Measurements from ENCODE around the gene MAP3K14. TPM values are rescaled to one million over a fixed set of nuclear protein-coding genes. Genes with fewer than 3 reads are reported as not detected.

The MAP3K14 gene
- polyA plus RNA-seq, 1 experiment = 4.9 TPM

DNA sequence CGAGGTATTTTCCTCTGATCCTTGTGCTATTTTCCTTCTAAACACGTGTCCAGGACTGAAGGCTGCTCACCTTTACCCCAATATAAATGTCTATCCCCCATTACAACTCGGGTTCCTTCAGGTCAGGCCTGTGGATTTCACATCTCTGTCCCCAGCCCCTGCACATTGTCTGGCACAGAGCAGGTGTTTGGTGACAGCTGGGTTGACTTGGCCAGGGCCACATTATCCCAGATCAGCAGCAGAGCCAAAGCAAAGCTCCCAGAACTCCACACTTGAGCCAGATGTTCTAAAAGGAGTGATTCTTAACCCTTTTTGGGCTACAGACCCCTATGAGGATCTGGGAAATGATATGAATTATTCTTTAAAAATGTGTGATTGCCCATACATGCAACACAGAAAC is 36.9 kb downstream of the MAP3K14 start:
- Histone ChIP-seq H3K27me3 (ENCODE audit: control insufficient read depth, insufficient read depth, low read length) (no peaks in the 10 kb centered on the region), H3K4me3 (ENCODE audit: low read depth, low read length) (no peak overlapping the region), H3K9me3 (ENCODE audit: control insufficient read depth, insufficient read depth, low read length) (no peaks in the 10 kb centered on the region), H3K27ac (ENCODE audit: low read depth, low read length) (no peak overlapping the region)
- POLR2A ChIA-PET = interaction anchor here (0.9 kb wide), 1 partner anchor 85 kb away, joined by 11 read pairs; no protein-coding TSS in a partner anchor
- no peak for DNase-seq (ENCODE audit: low read depth, low spot score)
- TF ChIP-seq, protein P1, sequence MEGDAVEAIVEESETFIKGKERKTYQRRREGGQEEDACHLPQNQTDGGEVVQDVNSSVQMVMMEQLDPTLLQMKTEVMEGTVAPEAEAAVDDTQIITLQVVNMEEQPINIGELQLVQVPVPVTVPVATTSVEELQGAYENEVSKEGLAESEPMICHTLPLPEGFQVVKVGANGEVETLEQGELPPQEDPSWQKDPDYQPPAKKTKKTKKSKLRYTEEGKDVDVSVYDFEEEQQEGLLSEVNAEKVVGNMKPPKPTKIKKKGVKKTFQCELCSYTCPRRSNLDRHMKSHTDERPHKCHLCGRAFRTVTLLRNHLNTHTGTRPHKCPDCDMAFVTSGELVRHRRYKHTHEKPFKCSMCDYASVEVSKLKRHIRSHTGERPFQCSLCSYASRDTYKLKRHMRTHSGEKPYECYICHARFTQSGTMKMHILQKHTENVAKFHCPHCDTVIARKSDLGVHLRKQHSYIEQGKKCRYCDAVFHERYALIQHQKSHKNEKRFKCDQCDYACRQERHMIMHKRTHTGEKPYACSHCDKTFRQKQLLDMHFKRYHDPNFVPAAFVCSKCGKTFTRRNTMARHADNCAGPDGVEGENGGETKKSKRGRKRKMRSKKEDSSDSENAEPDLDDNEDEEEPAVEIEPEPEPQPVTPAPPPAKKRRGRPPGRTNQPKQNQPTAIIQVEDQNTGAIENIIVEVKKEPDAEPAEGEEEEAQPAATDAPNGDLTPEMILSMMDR (IDR thresholded peaks at IDR 0.05; ENCODE audit: low read depth, low read length) = no peak
- CTCF ChIA-PET = interaction anchor here (5.5 kb wide), 1 partner anchor 60 kb away, joined by 36 read pairs; the partner anchor contains the start of gene FMNL1

DNA sequence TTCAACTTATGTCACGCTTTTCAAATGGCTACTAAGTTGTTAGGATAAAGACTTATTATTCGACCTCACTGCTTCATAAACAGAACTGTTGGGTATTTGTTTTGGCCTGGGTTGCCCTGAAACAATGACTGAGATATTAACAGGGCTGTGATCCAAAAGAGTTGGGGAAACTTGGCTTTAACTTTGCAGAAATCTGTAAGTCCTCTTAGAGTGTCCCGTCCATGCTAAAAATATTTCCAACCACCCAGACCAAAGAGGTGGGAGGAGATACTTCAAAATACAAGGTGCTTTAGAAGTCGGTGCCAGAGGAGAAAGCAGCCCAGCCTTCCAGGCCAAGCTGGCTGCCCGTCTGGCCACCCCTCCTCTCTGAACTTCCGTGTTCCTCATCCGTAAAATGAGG is 38.8 kb downstream of the MAP3K14 start:
- TF ChIP-seq, protein P1 (IDR thresholded peaks at IDR 0.05; ENCODE audit: low read depth, low read length) = no peak
- Histone ChIP-seq H3K27me3 (ENCODE audit: control insufficient read depth, insufficient read depth, low read length) (no peaks in the 10 kb centered on the region), H3K27ac (ENCODE audit: low read depth, low read length) (no peak overlapping the region), H3K9me3 (ENCODE audit: control insufficient read depth, insufficient read depth, low read length) (no peaks in the 10 kb centered on the region), H3K4me3 (ENCODE audit: low read depth, low read length) (no peak overlapping the region)
- ChIA-PET CTCF (interaction anchor here (0.6 to 5.5 kb wide), 32 partner anchors 7 to 149 kb away, joined by 3 to 105 read pairs (median 6); partner anchors contain the start of genes ACBD4, FMNL1 and MAP3K14), POLR2A (interaction anchor here (1.3 to 2.4 kb wide), 3 partner anchors 39 to 94 kb away, joined by 4 to 13 read pairs (median 6); partner anchors contain the start of gene MAP3K14)
- no peak for DNase-seq (ENCODE audit: low read depth, low spot score)

DNA sequence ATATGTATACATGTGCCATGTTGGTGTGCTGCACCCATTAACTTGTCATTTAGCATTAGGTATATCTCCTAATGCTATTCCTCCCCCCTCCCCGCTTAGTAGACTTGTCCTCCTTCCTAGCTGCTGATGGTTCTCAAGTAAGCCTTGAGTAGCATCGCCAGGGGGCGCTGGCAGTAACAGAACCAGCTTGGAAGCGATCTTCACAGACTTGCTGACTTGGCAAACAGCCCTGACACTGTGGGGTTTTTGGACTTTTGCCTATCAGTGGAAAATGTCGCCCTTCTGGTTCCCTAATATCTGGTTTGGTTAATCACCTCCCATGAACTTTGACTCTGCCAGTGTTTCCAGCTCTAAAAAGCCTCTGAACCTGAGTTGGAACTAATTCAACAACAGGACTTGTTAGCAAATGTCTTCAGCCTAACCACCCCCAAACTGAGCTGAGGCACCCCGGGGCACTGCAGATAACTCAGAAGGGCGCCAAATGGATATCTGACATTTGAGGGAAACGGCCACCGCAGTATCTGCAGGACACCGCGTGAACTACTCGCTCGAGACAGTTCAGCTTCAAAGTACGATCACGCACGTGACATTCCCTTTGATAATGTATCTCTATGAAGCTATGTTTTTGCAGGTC is 39.5 kb downstream of the MAP3K14 start:
- Histone ChIP-seq H3K27me3 (ENCODE audit: control insufficient read depth, insufficient read depth, low read length) (no peaks in the 10 kb centered on the region), H3K4me3 (ENCODE audit: low read depth, low read length) (no peak overlapping the region), H3K9me3 (ENCODE audit: control insufficient read depth, insufficient read depth, low read length) (no peaks in the 10 kb centered on the region), H3K27ac (ENCODE audit: low read depth, low read length) (peak overlapping the region; percentile 31)
- ChIA-PET CTCF (interaction anchor here (0.6 to 5.5 kb wide), 39 partner anchors 8 to 150 kb away, joined by 3 to 105 read pairs (median 5); partner anchors contain the start of genes ACBD4, FMNL1 and MAP3K14), POLR2A (interaction anchor here (1.0 to 2.4 kb wide), 6 partner anchors 11 to 108 kb away, joined by 3 to 13 read pairs (median 6); partner anchors contain the start of gene MAP3K14)
- TF ChIP-seq, protein P1 (IDR thresholded peaks at IDR 0.05; ENCODE audit: low read depth, low read length) = peak; percentile 91
- DNase-seq (ENCODE audit: low read depth, low spot score) = peak; percentile 81

DNA sequence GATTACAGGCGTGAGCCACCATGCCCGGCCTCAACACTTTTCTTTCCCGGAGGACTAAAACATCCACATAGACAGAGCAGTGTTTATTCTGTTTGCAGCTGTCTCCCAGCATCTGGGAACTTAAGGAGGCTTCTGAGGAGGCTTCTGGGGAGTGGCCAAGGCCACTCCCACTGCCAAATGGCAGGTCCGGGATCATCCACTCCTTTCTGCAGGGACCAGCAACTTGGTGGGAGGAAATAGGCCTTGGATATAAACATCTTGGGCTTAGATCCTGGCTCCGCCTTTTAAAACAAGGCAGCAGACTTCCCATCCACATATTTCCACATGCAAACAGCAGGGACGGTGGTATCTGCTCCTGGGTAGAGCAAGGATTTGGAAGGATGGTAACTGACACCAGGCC is 40.8 kb downstream of the MAP3K14 start:
- peak; percentile 78 for DNase-seq (ENCODE audit: low read depth, low spot score)
- Histone ChIP-seq H3K27me3 (ENCODE audit: control insufficient read depth, insufficient read depth, low read length) (no peaks in the 10 kb centered on the region), H3K9me3 (ENCODE audit: control insufficient read depth, insufficient read depth, low read length) (no peaks in the 10 kb centered on the region), H3K4me3 (ENCODE audit: low read depth, low read length) (no peak overlapping the region), H3K27ac (ENCODE audit: low read depth, low read length) (peak overlapping the region; percentile 39)
- TF ChIP-seq, protein P1 (IDR thresholded peaks at IDR 0.05; ENCODE audit: low read depth, low read length) = no peak
- ChIA-PET POLR2A (interaction anchor here (0.6 to 2.4 kb wide), 6 partner anchors 12 to 96 kb away, joined by 3 to 13 read pairs (median 6); partner anchors contain the start of gene MAP3K14), CTCF (interaction anchor here (0.6 to 5.5 kb wide), 12 partner anchors 10 to 150 kb away, joined by 3 to 105 read pairs (median 10); partner anchors contain the start of genes ACBD4, FMNL1 and MAP3K14)

DNA sequence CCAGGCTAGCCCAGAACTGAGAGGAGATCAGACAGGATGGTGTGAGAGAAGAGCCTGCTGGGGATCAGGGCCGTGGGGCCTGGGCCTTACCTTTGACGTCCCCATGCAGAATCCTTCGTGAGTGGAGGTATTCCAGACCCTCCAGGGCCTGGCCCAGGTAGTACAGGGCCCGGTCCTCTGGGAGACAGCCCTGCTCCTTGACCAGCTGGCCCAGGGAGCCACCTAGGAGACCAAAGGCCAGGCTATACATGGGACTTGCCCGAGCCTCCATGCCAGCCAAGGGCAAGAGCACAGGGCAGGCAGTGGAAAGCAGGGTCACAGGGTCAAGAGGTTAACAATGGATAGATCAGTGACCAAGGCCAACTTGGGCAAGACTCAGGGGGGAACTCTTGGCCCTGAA is 42.8 kb downstream of the MAP3K14 start:
- no peaks in the 10 kb centered on the region for H3K27me3 ChIP-seq (ENCODE audit: control insufficient read depth, insufficient read depth, low read length)
- CTCF ChIA-PET = no interaction called here
- POLR2A ChIA-PET = no interaction called here
- no peaks in the 10 kb centered on the region for H3K9me3 ChIP-seq (ENCODE audit: control insufficient read depth, insufficient read depth, low read length)
- no peak overlapping the region for H3K4me3 ChIP-seq (ENCODE audit: low read depth, low read length)
- DNase-seq (ENCODE audit: low read depth, low spot score) = no peak
- TF ChIP-seq, protein P1 (IDR thresholded peaks at IDR 0.05; ENCODE audit: low read depth, low read length) = no peak
- H3K27ac ChIP-seq (ENCODE audit: low read depth, low read length) = no peak overlapping the region

Data from AG04450 (cell line).